Ascending aorta (tissue), 2 donors: ENCODE measurements around the gene CYTH3. TPM values are rescaled to one million over a fixed set of nuclear protein-coding genes. Genes with fewer than 3 reads are reported as not detected.

Source experiments
- DNase-seq, 2 donors: peaks; one replicate each; pipeline ENCODE4 v3.0.0-alpha.2; 2019; ENCODE audit warnings: low spot score in 2 of 2
- H3K27ac ChIP-seq, 2 donors: fragments of 200-600 bp; sonication (generic); one replicate each; pipeline ENCODE4 v1.5.1; 2016 to 2017; ENCODE audit warnings: mild to moderate bottlenecking in 1 of 2
- H3K27me3 ChIP-seq: fragments of 200-600 bp; sonication (generic); one replicate; pipeline ENCODE4 v1.5.1; 2017
- H3K36me3 ChIP-seq, 2 donors: fragments of 200-600 bp; sonication (generic); one replicate each; pipeline ENCODE4 v1.5.1; 2016
- H3K4me1 ChIP-seq, 2 donors: fragments of 200-600 bp; sonication (generic); one replicate each; pipeline ENCODE4 v1.5.1; 2016 to 2017; ENCODE audit warnings: mild to moderate bottlenecking in 1 of 2
- H3K4me3 ChIP-seq, 2 donors: fragments of 200-600 bp; sonication (generic); one replicate each; pipeline ENCODE4 v1.5.1; 2016 to 2017; ENCODE audit warnings: mild to moderate bottlenecking in 1 of 2
- H3K9me3 ChIP-seq, 2 donors: fragments of 200-600 bp; sonication (generic); one replicate each; pipeline ENCODE4 v1.5.1; 2016
- CTCF ChIP-seq, 3 experiments: fragments of 200-600 bp in 2 of 3; fragments of 450-650 bp in 1 of 3; sonication (generic) in 2 of 3; IDR thresholded peaks; one replicate each; pipeline ENCODE4 v1.5.1; 2016 to 2019; ENCODE audit warnings: antibody characterized with exemption in 3 of 3, mild to moderate bottlenecking in 1 of 3, moderate library complexity in 1 of 3
- intact Hi-C: fragments of 100-400 bp; cut with DNase I; formaldehyde crosslinking; loops from one replicate; pipeline ENCODE4 v1.15.1; 2023
- total RNA-seq: library from RNA; depleted of rRNA; stranded (reverse); fragments of >200 nt; gene quantifications from one replicate; pipeline ENCODE4 v1.1.0, GENCODE V29; 2016

CYTH3 gene
- total RNA-seq, 1 donor from 2014 or later, result 51.8 TPM

- peaks cover 6 to 20% of the 10 kb centered on the region in 2 donors for H3K4me1 ChIP-seq
- no peaks in the 10 kb centered on the region for H3K36me3 ChIP-seq
- no peaks in the 10 kb centered on the region for H3K27me3 ChIP-seq
- no peak for TF ChIP-seq CTCF (IDR thresholded peaks at IDR 0.05)
- no peak overlapping the region for H3K27ac ChIP-seq
- no peak overlapping the region for H3K4me3 ChIP-seq
- DNase-seq, result no peak
- no peaks in the 10 kb centered on the region for H3K9me3 ChIP-seq
- intact Hi-C loops, result loop anchor here (2.0 to 5.0 kb wide), 2 partner anchors 49 to 56 kb away; no protein-coding TSS in a partner anchor
Observed at GRCh38 chr7:6273380-6273837, 985 bp upstream of the CYTH3 start.

- peak in 1 of 2 donors; percentile 70 for DNase-seq
- Histone ChIP-seq H3K9me3 (no peaks in the 10 kb centered on the region), H3K27ac (peak overlapping the region; percentile 67 to 78), H3K36me3 (no peaks in the 10 kb centered on the region), H3K4me1 (peaks cover 6 to 23% of the 10 kb centered on the region in 2 donors), H3K4me3 (peak overlapping the region; percentile 94 to 97), H3K27me3 (no peaks in the 10 kb centered on the region)
- TF ChIP-seq CTCF (IDR thresholded peaks at IDR 0.05), result no peak
- intact Hi-C loops, result loop anchor here (1.0 to 5.0 kb wide), 5 partner anchors 15 to 112 kb away; no protein-coding TSS in a partner anchor
Observed at GRCh38 chr7:6271694-6272440, 557 bp downstream of the CYTH3 start.

GRCh38 chr7:6271060-6271658 lies 1.3 kb downstream of the CYTH3 start:
- H3K27ac ChIP-seq, result peak overlapping the region; percentile 67 to 78
- no peaks in the 10 kb centered on the region for H3K36me3 ChIP-seq
- H3K4me3 ChIP-seq, result peak overlapping the region; percentile 94 to 97
- peak; percentile 52 to 59 (median 57) for TF ChIP-seq CTCF (IDR thresholded peaks at IDR 0.05)
- no peaks in the 10 kb centered on the region for H3K9me3 ChIP-seq
- intact Hi-C loops, result loop anchor here (1.0 to 5.0 kb wide), 3 partner anchors 14 to 95 kb away; no protein-coding TSS in a partner anchor
- DNase-seq, result peak; percentile 29 to 90
- H3K27me3 ChIP-seq, result no peaks in the 10 kb centered on the region
- peaks cover 6 to 23% of the 10 kb centered on the region in 2 donors for H3K4me1 ChIP-seq

GRCh38 chr7:6269527-6269926 lies 2.9 kb downstream of the CYTH3 start:
- no peaks in the 10 kb centered on the region for H3K36me3 ChIP-seq
- H3K4me1 ChIP-seq, result peaks cover 6 to 23% of the 10 kb centered on the region in 2 donors
- no peaks in the 10 kb centered on the region for H3K9me3 ChIP-seq
- no peaks in the 10 kb centered on the region for H3K27me3 ChIP-seq
- no peak for TF ChIP-seq CTCF (IDR thresholded peaks at IDR 0.05)
- no peak overlapping the region for H3K4me3 ChIP-seq
- DNase-seq, result no peak
- intact Hi-C loops, result no loop called here
- peak overlapping the region; percentile 19 to 67 for H3K27ac ChIP-seq

GRCh38 chr7:6268907-6269306 lies 3.5 kb downstream of the CYTH3 start:
- no peaks in the 10 kb centered on the region for H3K36me3 ChIP-seq
- intact Hi-C loops, result no loop called here
- H3K27me3 ChIP-seq, result no peaks in the 10 kb centered on the region
- TF ChIP-seq CTCF (IDR thresholded peaks at IDR 0.05), result no peak
- no peaks in the 10 kb centered on the region for H3K9me3 ChIP-seq
- peak overlapping the region in 1 of 2 donors; percentile 19 for H3K27ac ChIP-seq
- no peak overlapping the region for H3K4me3 ChIP-seq
- DNase-seq, result no peak
- peaks cover 6 to 23% of the 10 kb centered on the region in 2 donors for H3K4me1 ChIP-seq
